Upper lobe of right lung (tissue), 1 donor: ENCODE data around the gene INPP4A. TPM values are rescaled to one million over a fixed set of nuclear protein-coding genes. Genes with fewer than 3 reads are reported as not detected.

Experiments used
- ATAC-seq: fragments of 200-7000 bp; cut with Tn5 transposase; one replicate; pipeline ENCODE4 v1.9.1; 2020; ENCODE audit warnings: mild to moderate bottlenecking, moderate library complexity
- DNase-seq: peaks from one replicate; pipeline ENCODE4 v3.0.0-alpha.2; 2020
- H3K27ac ChIP-seq: fragments of 200-600 bp; one replicate; pipeline ENCODE4 v1.8.0; 2022
- H3K27me3 ChIP-seq: fragments of 200-600 bp; one replicate; pipeline ENCODE4 v1.8.0; 2022; ENCODE audit warnings: mild to moderate bottlenecking
- H3K36me3 ChIP-seq: fragments of 200-600 bp; one replicate; pipeline ENCODE4 v1.8.0; 2022
- H3K4me1 ChIP-seq: fragments of 200-600 bp; one replicate; pipeline ENCODE4 v1.8.0; 2022
- H3K4me3 ChIP-seq: fragments of 200-600 bp; one replicate; pipeline ENCODE4 v1.8.0; 2022; ENCODE audit warnings: mild to moderate bottlenecking
- H3K9me3 ChIP-seq: fragments of 200-600 bp; one replicate; pipeline ENCODE4 v1.8.0; 2022
- CTCF ChIP-seq: fragments of 200-600 bp; IDR thresholded peaks from one replicate; pipeline ENCODE4 v1.8.0; 2022; ENCODE audit warnings: antibody characterized with exemption
- intact Hi-C: fragments of 100-400 bp; cut with DNase I; formaldehyde crosslinking; loops from one replicate; pipeline ENCODE4 v1.11.0; 2022
- total RNA-seq: library from RNA; stranded (reverse); fragmentation: NEBNext Ultra II Directional; extraction: Animal tissue kit (Norgen Biotek cat#: 25700); gene quantifications from one replicate; pipeline ENCODE4 v1.2.1, GENCODE V29; 2021
- donor health status: DM: no; HTN: yes; CAD: no; lungs with severe emphysema.

The INPP4A gene
- total RNA-seq, 1 donor from 2014 or later = 35.0 TPM

- ATAC-seq (no peak), DNase-seq (no peak)
- H3K36me3 ChIP-seq = peaks cover 85% of the 10 kb centered on the region
Measured at GRCh38 chr2:98637401-98638147, 192.9 kb downstream of the INPP4A start.

GRCh38 chr2:98643496-98644100, 198.9 kb downstream of the INPP4A start:
- Histone ChIP-seq H3K27me3 (no peaks in the 10 kb centered on the region), H3K9me3 (no peaks in the 10 kb centered on the region), H3K4me3 (no peak overlapping the region), H3K4me1 (no peaks in the 10 kb centered on the region), H3K27ac (no peak overlapping the region), H3K36me3 (peaks cover 64% of the 10 kb centered on the region)
- no peak for TF ChIP-seq CTCF
- DNase-seq = no peak
- ATAC-seq = no peak
- intact Hi-C loops = no loop called here

More at GRCh38 chr2:98637401-98638147, 192.9 kb downstream of the INPP4A start:
- Histone ChIP-seq H3K4me1 (no peaks in the 10 kb centered on the region), H3K4me3 (no peak overlapping the region), H3K27me3 (no peaks in the 10 kb centered on the region), H3K27ac (no peak overlapping the region), H3K9me3 (no peaks in the 10 kb centered on the region)
- TF ChIP-seq CTCF = no peak
- intact Hi-C loops = no loop called here

Other genes with a start within 250 kb of the INPP4A start
- gene CNGA3, start 98.4 kb upstream of the INPP4A start, total RNA-seq = 0.17 TPM
- gene COA5, start 163.7 kb downstream of the INPP4A start, total RNA-seq = 26.6 TPM
- 53.4 TPM for gene UNC50, start 163.7 kb downstream of the INPP4A start, total RNA-seq